PFSK-1 (cell line): Measurements from ENCODE around the gene ZFYVE27.

Experiments used
- FOXP2 ChIP-seq: optimal IDR thresholded peaks from 2 replicates; pipeline ENCODE3; 2011; ENCODE audit warnings: borderline replicate concordance, control low read depth, inconsistent platforms; ENCODE audit not compliant: insufficient read depth; ENCODE audit errors: extremely low read length, extremely low read depth
- POLR2AphosphoS5 ChIP-seq: IDR thresholded peaks from 2 replicates; pipeline ENCODE4 v1.6.1; 2012; ENCODE audit warnings: low read depth, mild to moderate bottlenecking, control low read depth, low read length, moderate library complexity
- SIN3A ChIP-seq: IDR thresholded peaks from 2 replicates; pipeline ENCODE4 v1.6.1; 2012; ENCODE audit warnings: mild to moderate bottlenecking, low read length, moderate library complexity, borderline replicate concordance; ENCODE audit not compliant: insufficient read depth
- TAF1 ChIP-seq: IDR thresholded peaks from 2 replicates; pipeline ENCODE4 v1.6.1; 2012; ENCODE audit warnings: low read length, control low read depth, borderline replicate concordance; ENCODE audit not compliant: insufficient read depth
- TF ChIP-seq, protein P1 (sequence below), 2 experiments: IDR thresholded peaks; 2 replicates each; pipeline versions ENCODE4 v1.6.1 to v1.8.0; 2011 to 2012; ENCODE audit warnings: low read depth in 2 of 2, low read length in 2 of 2, control low read depth in 1 of 2, inconsistent platforms in 1 of 2, mild to moderate bottlenecking in 1 of 2, moderate library complexity in 1 of 2; ENCODE audit not compliant: insufficient read depth in 1 of 2

DNA sequence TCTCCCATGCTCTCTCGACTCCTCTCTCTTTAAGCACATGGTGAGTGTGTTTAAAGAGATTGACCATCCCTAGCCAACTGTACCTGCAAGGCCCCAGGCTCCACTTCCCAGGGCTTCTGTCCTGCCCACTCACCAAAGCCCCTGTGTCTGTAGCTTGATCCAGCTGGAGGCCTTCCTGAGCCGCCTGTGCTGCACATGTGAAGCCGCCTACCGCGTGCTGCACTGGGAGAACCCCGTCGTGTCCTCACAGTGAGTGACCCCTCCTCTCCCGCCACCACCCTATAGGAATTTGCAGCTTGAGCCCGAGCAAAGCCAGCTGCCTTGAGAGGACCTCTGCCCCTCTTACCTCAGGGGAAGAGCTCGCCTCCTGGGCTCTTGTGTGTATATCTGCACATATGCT is 11.2 kb downstream of the ZFYVE27 start:
- TF ChIP-seq TAF1 (no peak), POLR2AphosphoS5 (no peak), FOXP2 (no peak), SIN3A (no peak)
- TF ChIP-seq, protein P1, sequence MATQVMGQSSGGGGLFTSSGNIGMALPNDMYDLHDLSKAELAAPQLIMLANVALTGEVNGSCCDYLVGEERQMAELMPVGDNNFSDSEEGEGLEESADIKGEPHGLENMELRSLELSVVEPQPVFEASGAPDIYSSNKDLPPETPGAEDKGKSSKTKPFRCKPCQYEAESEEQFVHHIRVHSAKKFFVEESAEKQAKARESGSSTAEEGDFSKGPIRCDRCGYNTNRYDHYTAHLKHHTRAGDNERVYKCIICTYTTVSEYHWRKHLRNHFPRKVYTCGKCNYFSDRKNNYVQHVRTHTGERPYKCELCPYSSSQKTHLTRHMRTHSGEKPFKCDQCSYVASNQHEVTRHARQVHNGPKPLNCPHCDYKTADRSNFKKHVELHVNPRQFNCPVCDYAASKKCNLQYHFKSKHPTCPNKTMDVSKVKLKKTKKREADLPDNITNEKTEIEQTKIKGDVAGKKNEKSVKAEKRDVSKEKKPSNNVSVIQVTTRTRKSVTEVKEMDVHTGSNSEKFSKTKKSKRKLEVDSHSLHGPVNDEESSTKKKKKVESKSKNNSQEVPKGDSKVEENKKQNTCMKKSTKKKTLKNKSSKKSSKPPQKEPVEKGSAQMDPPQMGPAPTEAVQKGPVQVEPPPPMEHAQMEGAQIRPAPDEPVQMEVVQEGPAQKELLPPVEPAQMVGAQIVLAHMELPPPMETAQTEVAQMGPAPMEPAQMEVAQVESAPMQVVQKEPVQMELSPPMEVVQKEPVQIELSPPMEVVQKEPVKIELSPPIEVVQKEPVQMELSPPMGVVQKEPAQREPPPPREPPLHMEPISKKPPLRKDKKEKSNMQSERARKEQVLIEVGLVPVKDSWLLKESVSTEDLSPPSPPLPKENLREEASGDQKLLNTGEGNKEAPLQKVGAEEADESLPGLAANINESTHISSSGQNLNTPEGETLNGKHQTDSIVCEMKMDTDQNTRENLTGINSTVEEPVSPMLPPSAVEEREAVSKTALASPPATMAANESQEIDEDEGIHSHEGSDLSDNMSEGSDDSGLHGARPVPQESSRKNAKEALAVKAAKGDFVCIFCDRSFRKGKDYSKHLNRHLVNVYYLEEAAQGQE (IDR thresholded peaks at IDR 0.05; ENCODE audit: insufficient read depth in 1 of 2, low read depth in 2 of 2, low read length in 2 of 2): no peak
